Measurements from ENCODE around the gene PRDX2.

GRCh38 chr19:12767666-12768065, 33.9 kb downstream of the PRDX2 start:
- TF ChIP-seq CTCF (IDR thresholded peaks at IDR 0.05) (no peak), POLR2A (IDR thresholded peaks at IDR 0.05) (no peak)
